ENCODE measurements around the gene SND1. TPM values are rescaled to one million over a fixed set of nuclear protein-coding genes. Genes with fewer than 3 reads are reported as not detected.

SND1 gene
- total RNA-seq, 4 donors from 2014 or later, result 70.8 to 141 (median 85.7) TPM

GRCh38 chr7:127726476-127726875 is 74.5 kb downstream of the SND1 start:
- peaks cover 0 to 3% (median 1%) of the 10 kb centered on the region in 4 donors for H3K4me1 ChIP-seq
- no peaks in the 10 kb centered on the region for H3K27me3 ChIP-seq
- H3K9me3 ChIP-seq, result no peaks in the 10 kb centered on the region
- H3K4me3 ChIP-seq, result no peak overlapping the region
- H3K27ac ChIP-seq, result no peak overlapping the region
- H3K36me3 ChIP-seq, result peaks cover 0 to 79% (median 4%) of the 10 kb centered on the region in 3 donors
- TF ChIP-seq CTCF (IDR thresholded peaks at IDR 0.05) (no peak), POLR2A (IDR thresholded peaks at IDR 0.05) (no peak)
- no peak for DNase-seq (ENCODE audit: low spot score in 2 of 2)
- WGBS, 2 donors, result 85 to 89% methylated on average over 3 of the region's 3 CpGs

- no peaks in the 10 kb centered on the region for H3K27me3 ChIP-seq
- H3K4me1 ChIP-seq, result peaks cover 0 to 6% (median 2%) of the 10 kb centered on the region in 4 donors
- H3K9me3 ChIP-seq, result no peaks in the 10 kb centered on the region
- 89 to 91% methylated on average over 13 of the region's 13 CpGs for WGBS, 2 donors
- no peak for TF ChIP-seq EP300 (IDR thresholded peaks at IDR 0.05)
- TF ChIP-seq POLR2A (IDR thresholded peaks at IDR 0.05), result no peak
- TF ChIP-seq CTCF (IDR thresholded peaks at IDR 0.05), result no peak
- H3K36me3 ChIP-seq, result peaks cover 0 to 59% (median 0%) of the 10 kb centered on the region in 3 donors
- DNase-seq (ENCODE audit: low spot score in 2 of 2), result no peak
- H3K27ac ChIP-seq, result no peak overlapping the region
- no peak overlapping the region for H3K4me3 ChIP-seq
These were observed 78.8 kb downstream of the SND1 start for GRCh38 chr7:127730658-127731276.

DNA sequence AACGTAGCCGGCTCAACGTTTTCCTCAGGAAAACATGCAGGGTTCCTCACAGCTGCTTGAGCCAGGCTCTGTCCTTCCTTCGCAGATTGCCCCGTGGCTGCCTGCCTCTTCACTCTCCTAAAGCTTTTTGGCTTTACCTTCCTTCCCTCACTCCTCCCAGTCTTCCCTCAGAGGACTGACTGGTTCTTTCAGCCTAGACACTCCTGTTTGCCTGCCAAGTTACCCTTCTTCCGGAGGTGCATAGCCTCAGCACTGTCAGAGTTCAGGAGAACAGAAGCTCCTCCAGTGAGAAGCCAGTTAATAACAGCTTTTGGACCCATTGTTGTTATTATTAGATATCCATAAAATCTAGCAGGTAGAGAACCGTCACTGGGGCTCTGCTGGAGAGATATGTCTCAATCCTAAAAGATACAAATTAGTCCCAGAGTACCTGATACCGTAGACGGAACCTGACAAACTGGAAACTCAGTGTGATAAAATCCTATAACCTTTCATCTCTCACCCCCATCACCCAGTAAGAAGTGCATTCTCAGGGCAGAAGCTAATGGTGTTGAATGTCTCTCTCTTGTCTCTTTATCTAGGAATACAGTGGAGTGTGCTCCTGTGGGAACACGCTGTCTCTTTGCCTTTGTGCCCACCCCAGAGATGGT is 79.6 kb downstream of the SND1 start:
- Histone ChIP-seq H3K36me3 (peaks cover 0 to 53% (median 4%) of the 10 kb centered on the region in 3 donors), H3K27ac (no peak overlapping the region), H3K9me3 (no peaks in the 10 kb centered on the region), H3K4me3 (no peak overlapping the region), H3K27me3 (no peaks in the 10 kb centered on the region), H3K4me1 (peaks cover 0 to 6% (median 2%) of the 10 kb centered on the region in 4 donors)
- TF ChIP-seq CTCF (IDR thresholded peaks at IDR 0.05) (no peak), POLR2A (IDR thresholded peaks at IDR 0.05) (no peak), EP300 (IDR thresholded peaks at IDR 0.05) (no peak)
- DNase-seq (ENCODE audit: low spot score in 2 of 2), result no peak
- WGBS, 2 donors, result 77 to 80% methylated on average over 10 of the region's 10 CpGs

DNA sequence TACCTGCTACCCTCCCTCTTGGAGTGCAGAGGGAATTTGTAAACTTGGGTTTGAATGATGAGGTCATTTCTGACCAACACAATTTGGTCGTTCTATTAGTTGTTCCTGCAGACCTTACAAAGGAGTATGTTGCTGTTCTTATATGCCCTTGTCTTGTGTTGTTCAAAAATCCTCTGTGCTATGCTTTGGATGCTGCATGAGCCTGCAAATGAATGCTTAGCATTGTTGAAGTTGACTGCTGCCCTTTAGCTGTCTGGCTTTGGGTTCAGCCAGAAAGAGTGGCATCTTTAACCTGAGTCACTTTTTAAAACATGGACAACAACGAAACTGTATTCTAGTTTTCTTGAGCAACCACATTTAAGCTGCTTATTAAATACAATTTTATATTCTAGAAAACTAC is 80.3 kb downstream of the SND1 start:
- WGBS, 2 donors, result 50 to 61% methylated on average over 2 of the region's 2 CpGs
- H3K9me3 ChIP-seq, result no peaks in the 10 kb centered on the region
- no peak for TF ChIP-seq EP300 (IDR thresholded peaks at IDR 0.05)
- no peak for TF ChIP-seq POLR2A (IDR thresholded peaks at IDR 0.05)
- TF ChIP-seq CTCF (IDR thresholded peaks at IDR 0.05), result no peak
- no peaks in the 10 kb centered on the region for H3K27me3 ChIP-seq
- H3K36me3 ChIP-seq, result peaks cover 0 to 53% (median 4%) of the 10 kb centered on the region in 3 donors
- H3K4me3 ChIP-seq, result no peak overlapping the region
- no peak overlapping the region for H3K27ac ChIP-seq
- H3K4me1 ChIP-seq, result peaks cover 0 to 6% (median 2%) of the 10 kb centered on the region in 4 donors
- no peak for DNase-seq (ENCODE audit: low spot score in 2 of 2)

GRCh38 chr7:127733986-127734385 is 82.0 kb downstream of the SND1 start:
- H3K27me3 ChIP-seq, result no peaks in the 10 kb centered on the region
- TF ChIP-seq CTCF (IDR thresholded peaks at IDR 0.05) (no peak), EP300 (IDR thresholded peaks at IDR 0.05) (no peak), POLR2A (IDR thresholded peaks at IDR 0.05) (no peak)
- peaks cover 0 to 6% (median 2%) of the 10 kb centered on the region in 4 donors for H3K4me1 ChIP-seq
- WGBS, 2 donors, result 79 to 82% methylated on average over 3 of the region's 3 CpGs
- H3K9me3 ChIP-seq, result no peaks in the 10 kb centered on the region
- no peak overlapping the region for H3K4me3 ChIP-seq
- H3K27ac ChIP-seq, result no peak overlapping the region
- peaks cover 0 to 42% (median 4%) of the 10 kb centered on the region in 3 donors for H3K36me3 ChIP-seq
- DNase-seq (ENCODE audit: low spot score in 2 of 2), result no peak
